Measurements from ENCODE around the gene C1QL3.

C1QL3 gene

GRCh38 chr10:16529853-16530252, 8.2 kb upstream of the C1QL3 start:
- DNase-seq: no peak
- H3K27me3 ChIP-seq (replicated peaks): peaks cover 3% of the 10 kb centered on the region
- H3K36me3 ChIP-seq (replicated peaks): no peaks in the 10 kb centered on the region
- TF ChIP-seq CTCF (IDR thresholded peaks at IDR 0.05; ENCODE audit: low read depth, low read length, missing control alignments): no peak
- no peak overlapping the region for H3K4me3 ChIP-seq (ENCODE audit: low read depth, low read length)
- in situ Hi-C loops (cut with HindIII; ENCODE audit: low pct_ligation_motif_present, low sequenced_read_pairs): no loop called here
- no peak overlapping the region for H3K27ac ChIP-seq

GRCh38 chr10:16527452-16527851, 5.8 kb upstream of the C1QL3 start:
- in situ Hi-C loops (cut with HindIII; ENCODE audit: low pct_ligation_motif_present, low sequenced_read_pairs): no loop called here
- Histone ChIP-seq H3K36me3 (replicated peaks) (no peaks in the 10 kb centered on the region), H3K27ac (no peak overlapping the region), H3K27me3 (replicated peaks) (peaks cover 7% of the 10 kb centered on the region), H3K4me3 (ENCODE audit: low read depth, low read length) (no peak overlapping the region)
- TF ChIP-seq CTCF (IDR thresholded peaks at IDR 0.05; ENCODE audit: low read depth, low read length, missing control alignments): no peak
- no peak for DNase-seq

- DNase-seq: no peak
- Histone ChIP-seq H3K27me3 (replicated peaks) (peaks cover 35% of the 10 kb centered on the region), H3K36me3 (replicated peaks) (no peaks in the 10 kb centered on the region), H3K4me3 (ENCODE audit: low read depth, low read length) (peak overlapping the region; percentile 37), H3K27ac (no peak overlapping the region)
- peak; percentile 55 for TF ChIP-seq CTCF (IDR thresholded peaks at IDR 0.05; ENCODE audit: low read depth, low read length, missing control alignments)
- in situ Hi-C loops (cut with HindIII; ENCODE audit: low pct_ligation_motif_present, low sequenced_read_pairs): no loop called here
These were observed 779 bp downstream of the C1QL3 start for GRCh38 chr10:16520900-16521299.

GRCh38 chr10:16519908-16520861, 1.5 kb downstream of the C1QL3 start:
- no peak overlapping the region for H3K27ac ChIP-seq
- H3K27me3 ChIP-seq (replicated peaks): peaks cover 35% of the 10 kb centered on the region
- TF ChIP-seq CTCF (IDR thresholded peaks at IDR 0.05; ENCODE audit: low read depth, low read length, missing control alignments): no peak
- in situ Hi-C loops (cut with HindIII; ENCODE audit: low pct_ligation_motif_present, low sequenced_read_pairs): no loop called here
- no peak for DNase-seq
- no peaks in the 10 kb centered on the region for H3K36me3 ChIP-seq (replicated peaks)
- peak overlapping the region; percentile 16 for H3K4me3 ChIP-seq (ENCODE audit: low read depth, low read length)

- H3K27me3 ChIP-seq (replicated peaks): peaks cover 35% of the 10 kb centered on the region
- in situ Hi-C loops (cut with HindIII; ENCODE audit: low pct_ligation_motif_present, low sequenced_read_pairs): no loop called here
- H3K4me3 ChIP-seq (ENCODE audit: low read depth, low read length): peak overlapping the region; percentile 16
- H3K27ac ChIP-seq: no peak overlapping the region
- no peaks in the 10 kb centered on the region for H3K36me3 ChIP-seq (replicated peaks)
- TF ChIP-seq CTCF (IDR thresholded peaks at IDR 0.05; ENCODE audit: low read depth, low read length, missing control alignments): no peak
- DNase-seq: no peak
These were observed 2.3 kb downstream of the C1QL3 start for GRCh38 chr10:16519250-16519907.
